ENCODE measurements around the gene POC5.

DNA sequence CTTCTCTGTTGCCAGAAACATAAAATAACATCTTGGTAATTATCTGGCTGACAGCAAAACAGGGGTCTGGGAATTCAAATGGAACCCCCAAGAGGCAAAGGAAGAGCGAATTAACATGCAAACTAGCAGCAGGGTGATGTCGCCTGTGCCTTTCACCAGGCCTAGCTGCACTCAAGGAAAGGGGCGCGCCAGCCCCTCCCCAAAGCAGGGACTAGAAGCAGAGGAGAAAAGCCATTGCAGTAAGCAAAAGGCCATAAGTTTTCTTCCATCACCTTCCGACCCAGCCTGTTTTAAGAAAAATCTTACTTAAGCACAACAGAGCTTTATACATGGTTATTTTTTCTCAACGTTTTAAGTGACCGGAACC, 539 bp downstream of the POC5 start:
- TF ChIP-seq POLR2A (IDR thresholded peaks at IDR 0.05) = no peak
- TF ChIP-seq, protein P1, sequence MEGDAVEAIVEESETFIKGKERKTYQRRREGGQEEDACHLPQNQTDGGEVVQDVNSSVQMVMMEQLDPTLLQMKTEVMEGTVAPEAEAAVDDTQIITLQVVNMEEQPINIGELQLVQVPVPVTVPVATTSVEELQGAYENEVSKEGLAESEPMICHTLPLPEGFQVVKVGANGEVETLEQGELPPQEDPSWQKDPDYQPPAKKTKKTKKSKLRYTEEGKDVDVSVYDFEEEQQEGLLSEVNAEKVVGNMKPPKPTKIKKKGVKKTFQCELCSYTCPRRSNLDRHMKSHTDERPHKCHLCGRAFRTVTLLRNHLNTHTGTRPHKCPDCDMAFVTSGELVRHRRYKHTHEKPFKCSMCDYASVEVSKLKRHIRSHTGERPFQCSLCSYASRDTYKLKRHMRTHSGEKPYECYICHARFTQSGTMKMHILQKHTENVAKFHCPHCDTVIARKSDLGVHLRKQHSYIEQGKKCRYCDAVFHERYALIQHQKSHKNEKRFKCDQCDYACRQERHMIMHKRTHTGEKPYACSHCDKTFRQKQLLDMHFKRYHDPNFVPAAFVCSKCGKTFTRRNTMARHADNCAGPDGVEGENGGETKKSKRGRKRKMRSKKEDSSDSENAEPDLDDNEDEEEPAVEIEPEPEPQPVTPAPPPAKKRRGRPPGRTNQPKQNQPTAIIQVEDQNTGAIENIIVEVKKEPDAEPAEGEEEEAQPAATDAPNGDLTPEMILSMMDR (IDR thresholded peaks at IDR 0.05) = no peak
